Mesothelial cell of epicardium (in vitro differentiated cells): ENCODE measurements around the gene RAD23B. TPM values are rescaled to one million over a fixed set of nuclear protein-coding genes. Genes with fewer than 3 reads are reported as not detected.
A peak's percentile ranks its signal among the peaks of the same experiment; 100 is the strongest.

ENCODE experiments used
- DNase-seq, 2 experiments: peaks; one replicate each; pipeline ENCODE4 v3.0.0; 2021; ENCODE audit warnings: low spot score in 2 of 2; ENCODE audit not compliant: unreplicated experiment in 2 of 2
- H3K27ac Mint-ChIP-seq: 2 replicates; pipeline ENCODE4 v1.8.0; 2021; ENCODE audit warnings: mixed read lengths
- H3K27me3 Mint-ChIP-seq: 2 replicates; pipeline ENCODE4 v1.8.0; 2021; ENCODE audit warnings: low read depth, mixed read lengths
- H3K36me3 Mint-ChIP-seq: 2 replicates; pipeline ENCODE4 v1.8.0; 2021; ENCODE audit warnings: mixed read lengths
- H3K4me1 Mint-ChIP-seq: 2 replicates; pipeline ENCODE4 v1.8.0; 2021; ENCODE audit warnings: mixed read lengths
- H3K4me3 Mint-ChIP-seq: 2 replicates; pipeline ENCODE4 v1.8.0; 2021; ENCODE audit warnings: mild to moderate bottlenecking, moderate library complexity, mixed read lengths
- H3K9me3 Mint-ChIP-seq: 2 replicates; pipeline ENCODE4 v1.8.0; 2021; ENCODE audit warnings: mixed read lengths
- total RNA-seq: library from RNA; stranded (reverse); gene quantifications from 3 replicates; pipeline ENCODE4 v1.2.1, GENCODE V29; 2021
- TF ChIP-seq, protein P1 (sequence below): fragments of 200-600 bp; sonication (generic); IDR thresholded peaks from one replicate; pipeline ENCODE4 v1.5.0; 2021; ENCODE audit warnings: antibody characterized with exemption; ENCODE audit not compliant: unreplicated experiment

Gene RAD23B
- total RNA-seq, 1 donor from 2014 or later: 101 TPM

DNA sequence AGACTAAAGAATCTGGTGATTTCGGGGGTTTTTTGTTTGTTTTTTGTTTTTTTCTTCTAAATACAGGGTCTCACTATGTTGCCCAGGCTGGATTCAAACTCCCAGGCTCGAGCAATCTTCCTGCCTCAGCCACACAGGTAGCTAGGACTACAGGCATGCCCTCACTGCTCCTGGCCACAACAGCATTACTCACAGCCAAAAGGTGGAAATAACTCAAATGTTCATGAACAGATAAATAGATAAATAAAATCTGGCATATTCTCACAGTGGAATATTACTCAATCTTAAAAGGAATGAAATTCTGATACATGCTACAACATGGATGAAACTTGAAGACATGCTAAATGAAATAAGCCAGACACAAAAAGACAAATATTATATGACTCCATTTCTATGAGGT, 19.8 kb upstream of the RAD23B start:
- DNase-seq: no peak
- Mint-ChIP-seq H3K36me3 (peaks cover 2% of the 10 kb centered on the region), H3K4me1 (peaks cover 5% of the 10 kb centered on the region), H3K4me3 (no peak overlapping the region), H3K27me3 (no peaks in the 10 kb centered on the region), H3K27ac (no peak overlapping the region), H3K9me3 (peaks cover 23% of the 10 kb centered on the region)
- TF ChIP-seq, protein P1, sequence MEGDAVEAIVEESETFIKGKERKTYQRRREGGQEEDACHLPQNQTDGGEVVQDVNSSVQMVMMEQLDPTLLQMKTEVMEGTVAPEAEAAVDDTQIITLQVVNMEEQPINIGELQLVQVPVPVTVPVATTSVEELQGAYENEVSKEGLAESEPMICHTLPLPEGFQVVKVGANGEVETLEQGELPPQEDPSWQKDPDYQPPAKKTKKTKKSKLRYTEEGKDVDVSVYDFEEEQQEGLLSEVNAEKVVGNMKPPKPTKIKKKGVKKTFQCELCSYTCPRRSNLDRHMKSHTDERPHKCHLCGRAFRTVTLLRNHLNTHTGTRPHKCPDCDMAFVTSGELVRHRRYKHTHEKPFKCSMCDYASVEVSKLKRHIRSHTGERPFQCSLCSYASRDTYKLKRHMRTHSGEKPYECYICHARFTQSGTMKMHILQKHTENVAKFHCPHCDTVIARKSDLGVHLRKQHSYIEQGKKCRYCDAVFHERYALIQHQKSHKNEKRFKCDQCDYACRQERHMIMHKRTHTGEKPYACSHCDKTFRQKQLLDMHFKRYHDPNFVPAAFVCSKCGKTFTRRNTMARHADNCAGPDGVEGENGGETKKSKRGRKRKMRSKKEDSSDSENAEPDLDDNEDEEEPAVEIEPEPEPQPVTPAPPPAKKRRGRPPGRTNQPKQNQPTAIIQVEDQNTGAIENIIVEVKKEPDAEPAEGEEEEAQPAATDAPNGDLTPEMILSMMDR: no peak

DNA sequence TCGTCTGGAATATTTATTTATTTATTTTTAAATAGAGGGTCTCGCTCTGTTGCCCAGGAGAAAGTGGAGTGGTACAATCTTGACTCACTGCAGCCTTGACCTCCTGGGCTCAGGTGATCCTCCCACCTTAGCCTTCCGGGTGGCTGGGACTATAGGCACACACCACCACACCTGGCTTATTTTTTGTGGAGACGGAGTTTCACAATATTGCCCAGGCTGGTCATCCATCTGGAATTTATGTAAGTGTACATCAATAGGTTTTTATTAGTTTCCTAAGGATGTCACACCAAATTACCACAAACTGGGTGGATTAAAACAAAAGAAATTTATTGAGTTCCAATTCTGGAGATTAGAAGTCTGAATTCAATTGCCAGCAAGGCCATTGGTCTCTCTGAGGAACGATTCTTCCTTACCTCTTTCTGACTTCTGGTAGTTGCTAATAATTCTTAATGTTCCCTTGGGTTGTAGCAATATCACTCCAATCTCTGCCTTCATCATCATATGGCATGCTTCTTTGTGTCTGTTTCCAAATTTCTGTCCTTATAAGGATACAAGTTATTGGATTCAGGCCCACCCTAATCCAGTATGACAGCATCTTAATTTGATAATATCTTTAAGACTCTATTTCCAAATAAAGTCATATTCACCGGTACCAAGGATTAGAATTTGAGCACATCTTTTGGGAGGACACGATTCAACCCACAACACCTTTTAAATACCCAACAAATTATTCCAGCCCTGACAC, 16.3 kb upstream of the RAD23B start:
- TF ChIP-seq, protein P1: no peak
- Mint-ChIP-seq H3K36me3 (peaks cover 2% of the 10 kb centered on the region), H3K27me3 (no peaks in the 10 kb centered on the region), H3K4me3 (no peak overlapping the region), H3K27ac (no peak overlapping the region), H3K9me3 (peaks cover 24% of the 10 kb centered on the region), H3K4me1 (peaks cover 12% of the 10 kb centered on the region)
- no peak for DNase-seq

DNA sequence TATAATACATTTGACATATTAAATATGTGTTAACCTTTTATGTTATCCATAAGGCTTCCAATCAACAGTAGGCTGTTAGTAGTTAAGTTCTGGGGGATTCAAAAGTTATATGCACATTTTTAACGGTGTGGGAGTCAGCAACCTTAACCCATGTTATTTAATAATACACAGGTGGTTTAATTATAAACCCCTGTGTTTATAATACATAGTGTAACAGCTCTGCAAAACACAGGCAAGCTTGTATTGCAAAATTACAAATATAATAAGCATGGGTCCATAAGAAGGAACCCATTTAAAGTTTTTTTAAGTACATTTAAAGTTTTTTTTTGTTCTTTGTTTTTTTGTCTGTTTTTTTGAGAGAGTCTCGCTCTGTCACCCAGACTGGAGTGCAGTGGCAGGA, 14.5 kb upstream of the RAD23B start:
- Mint-ChIP-seq H3K9me3 (peaks cover 22% of the 10 kb centered on the region), H3K36me3 (peaks cover 2% of the 10 kb centered on the region), H3K27me3 (no peaks in the 10 kb centered on the region), H3K4me1 (peaks cover 12% of the 10 kb centered on the region), H3K4me3 (no peak overlapping the region), H3K27ac (no peak overlapping the region)
- TF ChIP-seq, protein P1: no peak
- no peak for DNase-seq

DNA sequence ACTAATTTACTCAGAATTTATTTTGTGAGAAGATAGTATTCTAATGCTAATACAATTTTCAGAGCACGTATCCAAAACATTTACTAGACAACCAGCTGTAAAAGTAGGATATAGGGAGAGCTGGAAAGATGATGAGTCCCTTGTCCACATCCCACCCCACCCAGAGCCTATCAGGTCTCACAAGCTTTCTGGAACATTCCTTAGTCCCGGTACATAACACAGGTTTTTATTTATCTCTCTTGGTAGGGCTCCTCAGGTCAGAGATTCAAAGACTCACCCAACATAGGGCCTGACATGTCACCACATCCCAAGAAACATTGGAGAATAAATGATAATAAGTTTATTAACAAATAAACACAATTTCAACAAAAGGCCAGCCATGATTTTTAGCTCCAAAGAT, 13.8 kb upstream of the RAD23B start:
- peak overlapping the region; percentile 18 for H3K27ac Mint-ChIP-seq
- no peak for DNase-seq
- peaks cover 2% of the 10 kb centered on the region for H3K36me3 Mint-ChIP-seq
- peaks cover 12% of the 10 kb centered on the region for H3K4me1 Mint-ChIP-seq
- H3K4me3 Mint-ChIP-seq: no peak overlapping the region
- H3K9me3 Mint-ChIP-seq: peaks cover 21% of the 10 kb centered on the region
- TF ChIP-seq, protein P1: no peak
- no peaks in the 10 kb centered on the region for H3K27me3 Mint-ChIP-seq

DNA sequence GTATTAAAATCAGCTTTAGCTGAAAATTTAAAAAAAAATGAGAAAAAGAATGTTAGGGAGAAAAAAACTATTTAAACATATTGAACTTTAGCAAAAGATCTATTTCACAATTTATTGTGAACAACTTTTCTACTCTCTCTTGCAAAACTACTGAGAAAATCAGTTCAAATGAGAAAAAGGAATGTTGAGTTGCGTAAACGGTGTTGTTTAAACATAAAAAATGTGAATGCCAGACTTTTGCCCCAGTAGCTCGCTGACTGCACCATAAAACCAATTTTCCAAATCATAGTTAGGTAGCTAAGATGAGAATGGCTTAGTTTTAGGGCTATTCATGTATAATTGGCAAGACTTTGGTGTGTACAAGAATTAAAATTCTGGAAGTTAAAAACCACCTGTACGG, 13.4 kb upstream of the RAD23B start:
- Mint-ChIP-seq H3K4me3 (no peak overlapping the region), H3K27me3 (no peaks in the 10 kb centered on the region), H3K36me3 (peaks cover 2% of the 10 kb centered on the region), H3K27ac (peak overlapping the region; percentile 18), H3K9me3 (peaks cover 21% of the 10 kb centered on the region), H3K4me1 (peaks cover 12% of the 10 kb centered on the region)
- no peak for DNase-seq
- TF ChIP-seq, protein P1: no peak

DNA sequence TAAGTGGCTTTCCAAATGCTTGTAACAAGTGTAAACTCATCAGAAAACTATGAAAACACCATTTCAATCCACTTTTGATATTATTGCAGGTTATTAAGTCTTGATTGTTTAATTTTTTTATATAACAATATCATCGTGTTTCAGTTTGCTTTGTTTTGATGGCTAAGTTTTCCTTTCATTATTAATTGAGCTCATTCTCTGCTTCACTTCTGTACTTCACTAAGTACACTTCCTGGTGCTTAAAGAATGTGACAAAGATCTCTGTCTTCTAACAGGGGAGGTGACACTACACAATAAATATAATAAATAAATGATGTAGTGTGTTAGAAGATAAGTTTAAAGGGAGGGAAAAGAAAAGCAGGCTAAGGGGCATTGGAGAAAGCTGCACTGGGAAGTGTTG, 13.0 kb upstream of the RAD23B start:
- Mint-ChIP-seq H3K9me3 (peaks cover 17% of the 10 kb centered on the region), H3K27ac (no peak overlapping the region), H3K4me3 (no peak overlapping the region)

More for the DNA sequence above, 13.0 kb upstream of the RAD23B start:
- H3K36me3 Mint-ChIP-seq: peaks cover 2% of the 10 kb centered on the region
- H3K27me3 Mint-ChIP-seq: no peaks in the 10 kb centered on the region
- peaks cover 14% of the 10 kb centered on the region for H3K4me1 Mint-ChIP-seq
- no peak for DNase-seq
- TF ChIP-seq, protein P1: no peak
